Activated T-cell treated with anti-CD3 and anti-CD28 coated beads for 24 hours (primary cell): Measurements from ENCODE around the gene FAM167B.

Experiments
- DNase-seq: peaks from one replicate; pipeline ENCODE4 v3.0.0-alpha.2; 2020; ENCODE audit warnings: low read depth

FAM167B gene

GRCh38 chr1:32223683-32224082 is 23.3 kb upstream of the FAM167B start:
- DNase-seq: no peak

- DNase-seq: no peak
Observed at GRCh38 chr1:32224285-32224684, 22.7 kb upstream of the FAM167B start.

GRCh38 chr1:32228771-32229170 is 18.3 kb upstream of the FAM167B start:
- no peak for DNase-seq

- DNase-seq: no peak
Observed at GRCh38 chr1:32231843-32232432, 15.1 kb upstream of the FAM167B start.

DNA sequence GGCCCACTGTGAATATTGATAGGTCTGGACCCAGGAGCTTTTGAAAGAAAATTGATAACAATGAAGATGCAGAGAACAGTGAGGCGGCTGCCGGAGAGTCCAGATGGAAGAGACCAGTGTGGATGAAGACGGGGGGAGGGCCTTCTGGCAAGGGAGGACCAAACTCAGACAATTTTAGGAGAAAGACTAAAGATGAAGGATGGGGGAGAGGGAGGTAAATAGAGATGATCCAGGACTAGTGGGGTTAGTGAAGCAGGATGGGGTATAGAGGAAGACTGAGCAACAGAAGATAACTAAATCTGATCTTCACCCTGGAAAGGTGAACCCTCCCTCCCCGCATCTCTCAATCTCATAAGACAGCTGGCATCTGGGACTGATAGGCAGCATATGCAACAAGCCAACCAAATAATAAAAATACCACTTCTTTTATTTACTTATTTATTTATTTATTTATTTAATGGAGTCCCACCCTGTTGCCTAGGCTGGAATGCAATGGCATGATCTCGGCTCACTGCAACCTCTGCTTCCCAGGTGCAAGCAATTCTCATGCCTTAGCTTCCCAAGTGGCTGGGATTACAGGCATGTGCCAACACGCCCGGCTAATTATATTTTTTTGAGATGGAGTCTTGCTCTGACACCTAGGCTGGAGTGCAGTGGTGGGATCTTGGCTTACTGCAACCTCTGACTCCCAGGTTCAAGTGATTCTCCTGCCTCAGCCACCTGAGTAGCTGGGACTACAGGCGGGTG is 14.3 kb upstream of the FAM167B start:
- no peak for DNase-seq

DNA sequence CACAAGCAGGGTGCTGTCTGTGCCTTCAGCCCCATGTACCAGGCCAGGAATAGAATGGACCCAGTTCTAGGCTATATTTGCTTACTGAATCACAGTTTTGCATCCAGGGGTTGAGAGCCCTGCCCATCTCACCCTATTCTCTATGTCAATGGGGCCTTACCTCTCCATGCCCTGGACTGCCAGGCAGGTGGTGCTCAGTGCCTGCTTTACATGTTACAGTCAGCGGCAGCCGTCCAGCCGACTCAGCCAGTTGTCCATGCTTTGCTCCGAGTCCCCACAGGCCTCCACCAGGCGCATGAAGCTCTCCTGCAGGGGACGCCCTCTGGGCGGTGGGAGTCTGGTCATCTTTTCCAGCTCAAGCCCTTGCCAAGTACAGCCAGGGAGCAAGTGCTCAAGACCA is 12.2 kb upstream of the FAM167B start:
- no peak for DNase-seq

- no peak for DNase-seq
Observed at GRCh38 chr1:32239337-32239736, 7.7 kb upstream of the FAM167B start.

DNA sequence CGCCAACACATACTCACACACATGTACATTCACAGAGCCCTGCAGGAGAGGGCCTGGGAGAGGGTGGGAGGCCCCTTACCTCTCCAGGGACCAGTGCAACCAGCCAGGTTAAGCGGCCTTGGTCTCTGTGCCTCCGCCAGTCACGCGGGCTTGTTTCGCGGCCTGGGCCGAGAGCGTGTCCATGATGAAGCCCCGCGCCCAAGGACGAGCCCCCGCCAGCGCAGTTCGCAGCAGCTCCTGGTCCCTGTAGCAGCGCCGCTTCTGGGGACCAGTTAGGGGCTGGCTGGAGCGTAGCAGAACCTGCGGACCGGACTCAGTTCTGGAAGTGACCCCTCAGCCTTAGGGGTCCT is 7.3 kb upstream of the FAM167B start:
- DNase-seq: no peak

DNA sequence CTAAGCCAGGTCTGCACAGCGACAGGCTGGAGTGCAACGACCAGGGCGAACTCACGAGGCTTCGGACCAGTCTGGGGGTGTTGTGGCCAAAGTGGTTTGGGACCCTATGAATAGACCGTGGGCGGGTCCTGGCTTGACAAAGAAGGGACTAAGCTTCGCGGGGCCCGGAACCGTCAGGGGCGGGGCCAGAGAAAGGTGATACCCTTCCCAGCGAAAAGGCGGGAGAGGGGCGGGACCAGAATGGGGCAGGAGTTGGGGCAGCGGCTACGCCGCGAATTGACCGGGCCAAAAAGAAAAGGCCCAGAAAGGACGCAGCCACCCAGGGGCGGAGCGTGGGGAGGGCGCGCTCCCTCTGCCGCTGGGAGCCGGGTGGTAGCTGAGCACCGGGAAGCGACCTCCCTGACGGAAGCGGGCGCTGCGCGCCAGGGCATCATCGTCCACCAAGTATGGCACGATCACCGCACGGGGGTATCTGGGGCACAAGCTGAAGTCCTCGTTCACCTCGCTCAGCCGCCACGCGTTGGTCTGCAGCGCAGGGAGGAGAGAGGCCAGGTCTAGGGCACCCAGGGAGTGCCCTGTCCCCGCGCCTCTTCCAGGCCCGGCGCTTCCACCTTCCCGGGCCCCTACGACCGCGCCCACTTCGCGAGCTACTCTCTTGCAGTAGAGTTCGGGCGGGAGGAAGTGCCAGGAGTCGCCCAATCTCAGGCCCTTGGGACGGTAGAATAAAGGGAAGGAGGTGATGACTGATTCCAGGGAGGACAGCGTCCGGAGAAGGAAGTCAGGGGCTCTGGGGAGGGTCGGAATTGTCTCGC is 6.7 kb upstream of the FAM167B start:
- DNase-seq: no peak

DNA sequence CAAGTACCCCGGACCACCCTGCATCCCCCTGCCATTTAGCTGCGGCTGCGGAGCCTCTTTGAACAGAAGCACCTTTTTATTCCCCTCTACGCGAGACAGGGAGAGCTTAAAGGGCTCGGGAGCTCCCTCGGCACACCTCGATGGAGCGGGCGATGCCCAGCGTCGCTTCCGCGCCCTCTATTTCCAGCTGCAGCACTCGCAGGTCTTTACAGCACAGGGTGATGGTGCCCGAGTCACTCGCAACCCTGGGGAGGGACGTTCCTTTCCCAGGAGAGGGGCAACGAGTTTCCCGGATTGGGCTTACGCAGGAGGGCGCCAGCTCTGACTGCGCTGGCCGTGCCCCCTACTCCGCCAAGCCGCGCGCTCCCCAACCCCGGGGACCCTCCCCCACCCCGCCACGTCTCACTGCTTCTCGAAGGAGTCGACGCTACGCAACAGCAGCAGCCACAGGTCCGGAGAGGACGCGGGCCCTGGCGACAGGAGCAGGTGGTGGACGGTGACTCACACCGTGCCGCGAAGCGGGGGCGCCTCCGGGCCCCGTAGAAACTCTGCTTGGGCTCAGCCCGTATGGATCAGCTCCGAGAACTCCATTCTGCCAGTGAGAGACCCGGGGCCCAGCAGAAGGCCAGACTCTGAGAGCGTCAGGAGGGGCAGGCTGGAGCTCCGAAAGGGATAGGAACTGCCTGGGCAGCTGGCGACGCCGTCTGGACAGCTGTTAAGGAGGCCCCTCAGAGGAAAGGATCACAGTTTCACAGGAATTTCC is 5.8 kb upstream of the FAM167B start:
- DNase-seq: no peak

DNA sequence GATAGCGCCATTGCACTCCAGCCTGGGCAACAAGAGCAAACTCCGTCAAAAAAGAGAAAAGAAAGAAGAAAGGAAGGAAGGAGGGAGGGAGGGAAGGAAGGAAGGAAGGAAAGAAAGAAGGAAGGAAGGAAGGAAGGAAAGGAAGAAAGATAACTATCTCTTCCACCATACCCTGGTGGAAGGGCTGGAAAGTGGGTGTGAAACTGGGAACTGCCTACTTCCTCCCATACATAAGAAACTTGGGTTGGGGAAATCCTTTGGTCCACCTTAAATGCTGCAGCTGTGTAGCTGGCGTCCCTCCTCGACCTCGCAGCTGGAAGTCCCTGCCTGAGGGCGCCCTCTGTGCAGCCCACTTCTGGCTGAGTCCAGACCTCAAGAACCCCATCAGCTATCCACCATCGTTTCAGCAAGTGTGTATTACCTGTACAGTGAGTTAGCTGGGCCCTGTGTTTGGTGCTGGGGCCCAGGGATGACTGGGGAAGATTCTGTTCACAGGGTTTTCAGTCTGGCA is 4.6 kb upstream of the FAM167B start:
- DNase-seq: no peak

- no peak for DNase-seq
Observed at GRCh38 chr1:32247452-32247851, 430 bp downstream of the FAM167B start.

DNA sequence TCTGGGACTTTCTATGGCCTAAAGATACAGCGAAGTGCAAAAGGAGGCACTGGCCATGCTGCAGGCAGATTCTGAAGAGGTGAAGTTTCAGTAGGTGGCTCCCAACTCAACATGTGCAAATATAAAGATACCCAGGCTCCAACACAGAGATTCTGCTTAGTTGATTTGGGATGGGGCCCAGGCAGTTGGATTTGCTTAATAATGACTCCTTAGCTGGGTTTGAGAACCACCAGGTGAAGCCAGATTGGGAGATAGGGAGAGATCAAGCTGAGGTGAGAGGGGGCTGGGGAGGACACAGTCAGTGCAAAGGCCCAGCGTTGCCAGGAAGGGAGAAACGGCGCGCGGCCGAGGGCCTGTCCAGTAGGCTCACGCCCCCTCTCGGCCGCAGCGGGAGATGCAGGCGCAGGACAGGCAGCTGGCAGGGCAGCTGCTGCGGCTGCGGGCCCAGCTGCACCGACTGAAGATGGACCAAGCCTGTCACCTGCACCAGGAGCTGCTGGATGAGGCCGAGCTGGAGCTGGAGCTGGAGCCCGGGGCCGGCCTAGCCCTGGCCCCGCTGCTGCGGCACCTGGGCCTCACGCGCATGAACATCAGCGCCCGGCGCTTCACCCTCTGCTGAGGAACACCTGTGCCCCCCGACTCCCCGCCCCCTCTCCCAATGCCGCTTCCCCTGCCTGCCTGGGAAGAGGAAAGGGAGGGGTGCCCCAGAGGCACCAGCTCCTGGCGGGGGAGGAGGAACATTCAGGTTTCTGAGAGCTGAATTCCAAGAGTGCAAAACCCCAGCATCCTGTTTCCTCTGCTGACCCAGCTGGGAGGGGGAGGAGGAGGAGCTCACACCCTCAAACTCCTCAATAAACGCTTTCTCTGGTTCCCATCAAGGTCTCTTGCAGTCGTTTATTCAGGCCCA is 1.2 kb downstream of the FAM167B start:
- DNase-seq: peak; percentile 73

DNA sequence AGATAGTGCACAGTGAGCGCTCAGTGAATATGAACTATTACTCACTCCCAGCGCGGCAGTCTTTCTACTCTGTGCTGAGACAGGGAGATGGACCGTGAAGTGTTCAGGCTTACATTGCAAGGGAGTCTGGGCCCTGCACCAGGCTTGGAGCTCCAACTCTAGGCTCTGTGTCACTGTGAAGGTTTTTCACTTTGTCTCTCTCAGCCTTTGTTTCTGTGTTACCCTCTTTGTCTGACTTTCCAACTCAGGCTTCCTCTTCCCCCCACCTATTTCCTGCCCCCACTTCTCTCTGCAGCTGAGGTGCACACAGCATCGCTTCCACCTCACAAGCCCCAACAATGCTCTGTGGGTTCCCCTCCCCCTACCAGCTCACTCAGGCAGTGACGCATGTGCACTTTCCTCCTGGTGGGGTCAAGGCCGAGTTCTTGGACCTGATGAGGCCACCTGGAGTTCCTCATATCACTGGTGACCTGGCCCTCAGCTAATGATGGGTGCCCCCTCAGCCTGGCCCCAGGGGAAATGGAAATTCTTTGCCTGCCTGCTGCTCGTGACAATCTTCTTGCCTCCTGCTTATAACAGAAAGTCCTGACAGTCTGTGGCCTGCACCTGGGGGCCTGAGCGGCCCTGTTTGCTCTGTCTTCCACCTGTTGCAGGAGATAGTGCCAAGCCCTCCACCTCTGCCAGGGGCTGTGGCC is 3.0 kb downstream of the FAM167B start:
- peak; percentile 77 for DNase-seq

- DNase-seq: peak; percentile 62
Observed at GRCh38 chr1:32250893-32251716, 4.1 kb downstream of the FAM167B start, which contains the start of gene LCK. LCK (plus strand) TSS chr1:32251265; CDS start chr1:32274330, 23,065 bp downstream.

- DNase-seq: no peak
Observed at GRCh38 chr1:32255072-32256071, 8.3 kb downstream of the FAM167B start.

GRCh38 chr1:32256473-32257226 is 9.6 kb downstream of the FAM167B start:
- DNase-seq: no peak

GRCh38 chr1:32257227-32257508 is 10.1 kb downstream of the FAM167B start:
- DNase-seq: no peak
